Stimulated activated CD8-positive, alpha-beta memory T cell treated with anti-CD3 and anti-CD28 coated beads, Interleukin-7, amount 100 ng/mL, for 1 hour (primary cell): ENCODE results near the gene TBK1.

Experiments
- DNase-seq, 2 donors: peaks; one replicate each; pipeline ENCODE4 v3.0.0-alpha.2; 2020; ENCODE audit warnings: low read depth in 2 of 2

Gene TBK1

DNA sequence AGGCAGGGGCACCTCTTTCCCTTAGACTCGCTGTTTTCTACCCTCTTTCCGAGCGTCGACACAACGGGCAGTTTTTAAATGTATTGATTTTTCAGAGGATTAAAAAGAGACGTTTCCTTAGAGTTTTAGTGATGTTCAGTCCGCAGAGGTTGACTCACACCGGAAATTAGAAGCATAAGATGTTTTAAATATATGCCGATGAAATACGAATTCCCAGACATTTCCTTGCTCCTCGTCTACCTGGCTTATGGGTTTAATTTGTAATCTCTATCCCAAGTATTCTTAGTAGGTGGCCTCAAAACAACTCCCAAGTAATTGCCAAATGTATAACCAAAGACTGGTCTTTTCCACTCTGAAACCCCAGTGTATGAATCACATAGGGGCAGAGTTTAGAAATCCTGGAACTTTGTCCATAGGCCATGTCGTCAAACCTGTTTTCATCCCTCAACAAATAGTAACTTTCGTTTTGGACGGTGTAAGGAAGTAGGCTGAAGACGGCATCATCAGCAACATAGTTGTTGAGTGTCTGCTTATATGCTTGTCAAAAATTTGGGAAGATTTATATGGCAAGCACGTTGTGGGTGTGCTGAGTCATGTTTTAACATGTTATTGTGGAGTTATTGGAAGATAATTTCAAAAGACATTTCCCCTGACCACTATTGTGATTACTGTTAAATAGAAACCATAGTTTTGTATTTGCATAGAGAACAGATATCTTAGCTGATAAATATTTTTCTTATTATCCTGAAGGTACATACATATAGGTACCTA lies 824 bp downstream of the TBK1 start:
- DNase-seq: no peak

DNA sequence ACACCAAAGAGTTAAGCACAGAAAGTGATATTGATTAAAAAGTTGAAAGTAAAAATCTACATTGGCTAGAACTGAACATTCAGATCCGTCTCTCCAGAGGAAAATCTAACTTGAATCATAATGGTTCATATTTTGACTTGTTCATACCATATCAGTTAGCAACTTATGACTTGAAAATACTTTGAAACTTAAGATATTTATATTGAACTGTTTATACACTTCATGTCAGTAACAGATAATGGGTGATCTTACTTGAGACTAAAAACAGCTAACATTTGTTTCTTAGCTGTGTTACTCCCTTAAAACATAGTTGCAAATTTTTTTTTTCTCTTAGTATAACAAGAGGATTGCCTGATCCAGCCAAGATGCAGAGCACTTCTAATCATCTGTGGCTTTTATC lies 3.6 kb downstream of the TBK1 start:
- no peak for DNase-seq

DNA sequence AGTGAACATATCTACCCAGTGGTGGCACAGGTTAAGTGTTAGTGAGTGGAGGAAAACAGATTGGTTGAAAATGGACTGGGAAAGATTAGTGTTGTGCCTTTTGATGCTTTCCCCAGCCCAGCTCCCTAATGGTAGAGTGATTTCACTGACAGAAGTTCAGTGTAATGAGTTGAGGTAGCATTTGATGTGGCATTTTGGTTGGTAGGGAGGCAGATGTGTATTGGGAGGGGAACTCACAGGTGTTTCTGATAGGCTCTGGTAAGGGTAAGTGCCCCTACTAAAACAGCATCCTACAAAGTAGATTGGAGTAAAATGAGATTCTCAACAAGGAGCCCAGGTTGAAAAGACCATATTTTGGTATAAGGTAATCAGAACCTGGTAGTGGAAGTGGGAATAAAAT lies 4.2 kb downstream of the TBK1 start:
- DNase-seq: no peak

DNA sequence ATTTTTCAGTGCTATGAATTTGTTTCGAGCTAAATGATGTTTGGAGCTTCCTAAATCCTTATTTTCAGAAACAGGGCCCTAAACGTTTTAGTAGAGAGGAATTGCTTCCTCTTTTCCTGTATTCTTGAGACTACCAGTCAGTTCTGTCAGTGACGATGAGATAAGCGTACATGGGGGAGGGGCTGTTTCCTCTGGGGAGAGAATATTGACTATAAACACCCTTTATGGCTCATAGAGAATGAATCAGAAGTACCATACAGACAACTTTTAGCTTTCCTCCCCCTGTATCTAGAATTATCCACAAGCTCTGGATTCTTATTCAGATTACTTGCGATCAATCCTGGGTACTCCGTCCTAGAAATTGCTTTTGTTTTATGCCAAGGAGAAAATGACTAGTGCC lies 5.1 kb downstream of the TBK1 start:
- no peak for DNase-seq

DNA sequence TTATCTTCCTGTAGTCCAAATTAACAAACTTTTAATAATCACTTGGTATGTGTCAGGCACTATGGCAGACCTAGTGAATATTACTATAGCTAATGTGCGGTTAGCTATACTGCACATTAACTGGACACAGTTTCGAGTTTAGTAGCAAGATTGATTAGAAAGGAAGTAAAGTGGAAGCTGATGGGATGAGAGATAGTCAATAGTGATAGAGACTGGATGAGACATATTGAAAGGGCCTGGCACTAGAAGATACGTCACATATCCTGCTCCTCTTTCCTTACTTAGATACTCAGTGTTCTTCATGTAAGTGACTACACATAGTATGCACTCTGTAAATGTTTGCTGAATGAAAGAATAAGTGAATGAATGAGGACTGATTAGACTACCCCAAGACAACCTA lies 5.5 kb downstream of the TBK1 start:
- DNase-seq: no peak

DNA sequence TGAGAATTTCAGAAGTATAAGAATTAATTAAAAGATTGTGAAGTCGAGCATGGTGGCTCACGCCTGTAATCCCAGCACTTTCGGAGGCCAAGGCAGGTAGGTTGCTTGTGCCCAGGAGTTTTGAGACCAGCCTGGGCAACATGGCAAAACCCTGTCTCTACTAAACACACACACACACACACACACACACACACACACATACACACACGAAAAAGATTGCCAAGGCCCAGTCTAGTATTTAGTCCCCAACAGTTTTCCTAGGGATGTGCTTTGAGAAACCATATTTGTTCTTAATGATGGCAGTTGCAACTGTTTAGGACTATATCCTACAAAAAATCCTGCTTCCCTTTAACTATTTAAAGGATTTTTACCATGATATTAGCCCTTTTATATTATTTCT lies 6.0 kb downstream of the TBK1 start:
- no peak for DNase-seq

DNA sequence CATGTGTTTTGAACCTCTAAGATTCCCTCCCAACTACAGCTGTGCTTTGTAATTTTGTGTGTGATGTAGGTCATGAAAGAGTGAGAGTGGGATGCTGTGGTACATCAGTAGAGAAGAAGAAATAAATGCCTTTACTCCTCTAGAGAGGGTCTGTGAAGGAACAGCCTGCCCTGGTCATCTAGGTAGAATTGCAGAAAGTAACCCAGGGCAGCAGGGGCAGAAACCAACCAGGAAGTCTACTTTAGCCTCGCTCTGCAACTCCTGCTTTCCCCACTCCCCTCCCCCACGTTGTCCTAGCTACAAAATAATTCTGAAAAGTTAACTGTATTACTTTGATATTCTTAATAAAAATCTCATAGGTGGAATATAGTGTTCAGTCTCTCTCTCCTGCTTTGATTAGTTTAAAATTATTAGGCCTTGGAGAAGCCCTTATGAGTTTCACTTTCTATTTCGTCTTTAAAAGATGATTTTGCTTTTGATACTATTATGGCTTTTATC lies 7.5 kb downstream of the TBK1 start:
- no peak for DNase-seq

DNA sequence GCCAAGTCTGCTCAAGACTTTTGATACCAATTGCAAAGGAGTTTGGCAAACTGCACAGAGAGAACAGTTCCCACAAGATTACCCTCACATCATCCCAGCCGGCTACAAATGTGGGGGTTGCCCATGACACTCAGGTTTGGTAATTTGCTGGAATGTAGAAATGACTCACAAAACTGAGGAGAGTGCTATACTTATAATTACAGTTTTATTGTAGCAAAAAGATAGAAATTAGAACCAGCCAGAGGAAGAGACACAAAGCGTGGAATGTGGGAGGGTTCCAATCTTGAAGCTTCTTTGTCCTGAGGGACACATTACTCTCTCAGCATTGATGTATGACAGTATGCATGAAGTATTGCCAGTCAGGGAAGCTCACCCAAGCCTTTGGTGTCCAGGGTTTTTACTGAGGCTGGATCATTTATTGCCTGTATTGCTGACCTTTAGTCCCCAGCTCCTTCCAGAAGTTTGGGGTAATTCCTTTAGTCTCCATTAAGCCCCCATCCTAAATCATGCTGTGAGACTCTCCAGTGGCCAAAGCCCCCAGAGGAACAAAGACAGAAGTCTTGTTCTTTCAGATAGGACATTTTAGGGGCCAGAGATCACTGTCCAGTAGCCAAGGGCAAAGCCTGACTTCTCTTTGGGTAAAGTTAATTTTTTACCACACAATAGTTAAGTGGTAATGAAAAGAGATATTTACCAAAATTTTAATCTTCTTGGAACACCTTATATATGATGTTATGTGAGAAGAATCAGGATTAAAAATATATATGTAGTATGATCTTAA lies 9.9 kb downstream of the TBK1 start:
- DNase-seq: no peak

DNA sequence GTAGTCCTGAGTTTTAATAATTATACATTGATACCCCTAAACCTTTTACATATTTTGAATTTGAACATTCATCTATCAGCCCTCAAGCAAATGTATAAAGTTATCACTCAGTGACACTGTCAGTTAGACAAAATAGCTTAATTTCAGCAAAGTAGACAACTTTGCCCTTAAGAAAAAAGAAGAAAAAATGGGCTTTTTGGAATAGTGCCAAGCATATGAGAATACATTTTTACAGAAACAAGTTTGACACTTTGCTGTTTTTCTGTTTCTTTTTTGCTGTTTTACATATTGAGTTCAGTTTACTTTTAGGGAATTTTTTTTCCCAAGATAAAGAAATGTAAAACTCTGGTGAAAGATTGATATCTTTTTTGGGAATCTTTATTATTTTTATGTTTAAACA lies 14.3 kb downstream of the TBK1 start:
- DNase-seq: no peak

DNA sequence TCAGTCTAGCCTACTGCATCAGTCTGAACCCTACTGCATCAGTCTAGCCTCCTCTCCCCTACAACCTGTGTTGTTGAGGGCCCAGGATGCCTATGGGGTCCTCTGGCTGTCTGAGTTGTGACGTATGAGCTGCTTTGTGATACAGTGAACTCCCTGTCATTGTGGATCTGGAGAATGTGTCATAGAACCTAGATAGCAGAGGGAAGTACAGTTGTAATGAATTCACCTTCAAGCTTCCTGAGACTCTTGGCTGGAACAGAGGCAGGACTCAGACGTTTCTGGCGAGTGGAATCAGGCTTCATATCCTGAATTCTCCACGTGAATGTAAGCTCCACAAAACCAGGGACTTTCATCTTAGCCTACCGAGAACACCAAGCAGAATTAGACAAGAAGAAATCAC lies 17.0 kb downstream of the TBK1 start:
- DNase-seq: no peak

DNA sequence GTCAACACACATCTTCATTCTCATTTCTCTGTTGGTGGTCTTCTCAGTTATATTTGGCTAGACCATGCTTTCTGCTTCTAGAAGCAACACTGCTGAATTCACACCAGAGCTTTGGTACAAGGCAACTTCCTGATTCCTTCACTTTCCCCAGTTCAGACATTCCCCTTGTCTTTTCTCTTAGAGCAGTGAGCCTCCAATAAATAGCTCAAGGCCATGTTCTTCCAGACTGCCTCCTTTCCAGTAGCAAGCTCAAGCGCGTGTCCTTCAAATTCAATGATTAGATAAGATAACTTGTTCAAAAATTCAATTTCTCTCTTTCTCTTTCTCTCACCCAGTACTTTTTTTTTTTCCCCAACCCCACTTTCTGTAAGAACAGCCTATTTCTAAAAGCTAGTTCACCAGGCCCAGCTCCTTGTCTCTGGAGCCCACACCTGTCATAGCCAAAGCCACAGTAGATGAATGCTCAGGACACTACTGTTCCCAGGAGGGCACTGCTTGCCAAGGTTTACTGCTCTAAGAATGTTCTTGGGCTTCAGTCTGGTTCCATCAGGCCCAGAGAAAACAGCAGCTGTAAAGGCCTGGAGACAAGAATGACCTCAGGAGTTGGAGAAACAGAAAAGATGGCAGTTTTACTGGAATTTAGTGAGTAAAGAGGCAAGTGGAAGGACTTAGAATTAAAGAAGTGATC lies 17.7 kb downstream of the TBK1 start:
- DNase-seq: no peak

DNA sequence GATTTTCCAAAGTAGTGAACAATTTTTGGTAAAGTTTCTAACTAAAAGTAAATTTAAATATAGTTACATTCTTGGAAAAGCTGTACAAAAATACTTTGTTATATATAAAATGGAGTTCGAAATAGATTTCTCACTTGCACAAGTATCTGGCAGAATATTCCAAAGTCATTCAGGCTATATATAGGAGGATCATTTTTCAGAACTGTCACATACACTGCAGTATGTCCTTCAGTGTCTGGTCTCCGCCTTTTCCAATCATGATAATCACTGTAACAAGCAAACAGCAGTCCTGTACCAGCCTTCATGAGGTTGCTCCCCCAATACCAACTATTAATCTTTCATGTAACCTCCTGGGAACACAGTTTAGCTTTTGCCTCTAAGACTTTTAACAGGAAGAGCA lies 18.6 kb downstream of the TBK1 start:
- DNase-seq: no peak

DNA sequence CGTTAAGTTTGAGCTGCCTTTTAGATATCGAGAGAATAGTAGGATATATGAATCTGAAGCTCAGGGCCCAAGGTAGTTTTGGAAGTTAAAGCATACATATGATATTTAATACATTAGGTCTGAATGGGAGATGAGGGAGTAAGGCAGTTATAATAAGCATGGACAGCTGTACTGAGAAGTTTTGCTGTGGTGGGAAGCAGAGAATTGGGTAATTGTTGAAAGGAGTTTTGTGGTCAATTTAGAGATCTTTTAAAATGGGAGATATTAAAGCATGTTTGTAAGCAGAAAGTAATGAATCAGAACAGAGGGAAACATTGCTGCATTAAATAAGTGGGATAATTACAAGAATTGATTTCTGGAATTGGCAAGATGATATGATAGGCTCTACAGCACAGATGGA lies 21.3 kb downstream of the TBK1 start:
- no peak for DNase-seq

DNA sequence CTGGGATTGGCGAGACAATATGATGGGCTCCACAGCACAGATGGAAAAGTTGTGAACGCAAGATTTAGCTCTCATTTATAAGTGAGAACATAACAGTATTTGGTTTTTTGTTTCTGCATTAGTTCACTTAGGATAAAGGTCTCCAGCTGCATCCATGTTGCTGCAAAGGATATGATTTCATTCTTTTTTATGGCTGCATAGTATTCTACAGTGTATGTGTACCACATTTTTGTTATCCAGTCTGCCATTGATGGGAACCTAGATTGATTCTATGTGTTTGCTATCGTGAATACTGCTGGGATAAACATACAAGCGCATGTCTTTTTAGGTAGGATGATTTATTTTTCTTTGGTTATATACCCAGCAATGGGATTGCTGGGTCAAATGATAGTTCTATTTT lies 23.6 kb downstream of the TBK1 start:
- DNase-seq: no peak

DNA sequence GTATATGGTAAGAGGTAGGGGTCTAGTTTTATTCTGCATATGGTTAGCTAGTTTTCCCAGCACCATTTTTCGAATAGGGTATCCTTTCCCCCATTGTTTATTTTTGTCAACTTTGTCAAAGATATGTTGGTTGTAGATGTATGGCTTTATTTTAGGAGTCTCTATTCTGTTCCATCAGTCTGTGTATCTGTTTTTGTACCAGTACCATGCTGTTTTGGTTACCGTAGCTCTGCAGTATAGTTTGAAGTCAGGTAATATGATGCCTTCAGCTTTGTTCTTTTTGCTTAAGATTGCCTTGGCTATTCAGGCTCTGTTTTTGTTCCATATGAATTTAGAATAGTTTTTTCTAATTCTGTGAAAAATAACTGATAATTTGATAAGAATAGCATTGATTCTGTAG lies 24.9 kb downstream of the TBK1 start:
- no peak for DNase-seq

DNA sequence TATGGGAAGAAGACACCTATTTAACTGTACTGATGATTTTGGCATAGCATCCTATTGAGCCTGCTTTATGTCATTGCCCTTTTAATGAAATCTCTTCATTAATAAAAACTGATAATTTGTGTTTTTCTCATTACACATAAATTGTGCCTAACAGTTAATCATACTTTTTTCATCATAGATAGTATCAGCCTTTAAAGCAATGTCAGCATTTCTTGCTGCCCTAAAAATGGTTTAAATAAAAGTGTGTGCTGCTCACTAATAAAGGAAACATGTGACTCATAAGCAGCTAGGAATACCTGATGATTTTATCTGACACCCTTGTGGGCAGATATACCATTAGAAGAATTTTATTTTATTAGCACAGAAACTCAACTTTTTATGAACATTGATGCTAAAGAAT lies 26.7 kb downstream of the TBK1 start:
- DNase-seq: no peak

DNA sequence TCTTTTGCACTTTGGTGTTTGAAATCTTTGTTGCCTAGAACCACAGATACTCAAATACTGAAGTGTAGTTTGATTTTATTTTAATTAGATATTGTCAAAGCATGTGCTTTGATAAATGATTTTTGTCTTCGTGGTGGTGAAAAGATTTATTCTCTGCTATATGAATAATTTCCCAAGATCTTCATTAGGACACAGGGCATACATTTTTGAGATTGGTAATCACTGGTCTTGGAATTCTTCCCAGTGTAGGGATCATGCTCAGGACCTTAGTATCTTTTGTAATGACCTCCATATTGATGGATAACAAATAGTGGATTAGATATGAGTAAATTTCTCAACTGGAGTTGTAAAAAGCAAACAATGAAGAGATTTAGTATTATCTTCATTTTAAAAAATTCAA lies 28.2 kb downstream of the TBK1 start:
- no peak for DNase-seq

DNA sequence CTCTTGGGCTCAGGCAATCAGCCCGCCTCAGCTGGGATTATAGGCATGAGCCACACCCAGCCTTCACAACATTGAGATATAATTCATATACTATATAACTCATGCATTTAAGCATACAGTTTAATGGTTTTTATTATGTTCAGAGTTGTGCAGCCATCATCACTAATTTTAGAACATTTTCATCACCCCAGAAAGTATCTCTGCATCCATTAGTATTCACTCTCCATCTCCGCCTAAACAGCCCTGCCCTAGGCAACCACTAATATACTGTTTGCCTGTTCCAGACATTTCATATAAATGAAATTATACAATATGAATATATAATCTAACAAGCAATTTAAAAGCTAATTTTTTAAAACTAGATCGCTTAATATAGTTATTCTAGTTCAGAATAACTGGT lies 34.7 kb downstream of the TBK1 start:
- DNase-seq: no peak

DNA sequence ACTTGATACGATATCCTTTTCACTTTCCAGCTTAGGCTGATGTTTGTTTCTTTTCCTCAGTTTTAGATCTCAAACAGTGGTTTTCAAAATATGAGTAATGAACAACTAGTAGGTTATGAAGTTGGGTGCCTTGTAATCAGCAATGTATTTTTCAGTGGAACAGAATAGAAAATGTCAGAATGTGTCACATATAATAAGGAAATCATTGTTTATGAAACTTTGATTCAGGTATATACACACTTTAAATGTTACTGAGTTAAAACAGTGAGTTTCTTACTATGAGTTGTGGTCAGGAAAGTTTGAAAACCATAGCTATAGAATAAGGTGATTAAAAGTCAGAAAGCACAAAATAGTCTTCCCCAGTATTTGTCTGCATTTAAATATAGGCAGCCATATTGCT lies 39.8 kb downstream of the TBK1 start:
- DNase-seq: no peak

DNA sequence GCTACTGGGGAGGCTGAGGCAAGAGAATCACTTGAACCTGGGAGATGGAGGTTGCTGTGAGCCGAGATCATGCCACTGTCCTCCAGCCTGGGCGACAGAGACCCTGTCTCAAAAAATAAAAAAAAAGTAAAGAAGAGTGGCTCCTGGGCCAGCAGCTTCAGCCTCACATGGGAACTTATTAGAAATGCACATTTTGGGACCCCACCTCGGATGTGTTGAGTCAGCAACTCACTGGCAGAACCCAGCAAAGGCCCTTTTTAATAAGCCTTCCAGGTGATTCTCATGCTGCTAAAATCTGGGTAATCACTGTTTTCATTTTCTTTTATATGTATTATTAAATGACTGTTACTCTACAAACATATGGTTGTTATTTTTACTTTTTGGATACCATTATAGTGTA lies 41.6 kb downstream of the TBK1 start:
- DNase-seq: no peak

DNA sequence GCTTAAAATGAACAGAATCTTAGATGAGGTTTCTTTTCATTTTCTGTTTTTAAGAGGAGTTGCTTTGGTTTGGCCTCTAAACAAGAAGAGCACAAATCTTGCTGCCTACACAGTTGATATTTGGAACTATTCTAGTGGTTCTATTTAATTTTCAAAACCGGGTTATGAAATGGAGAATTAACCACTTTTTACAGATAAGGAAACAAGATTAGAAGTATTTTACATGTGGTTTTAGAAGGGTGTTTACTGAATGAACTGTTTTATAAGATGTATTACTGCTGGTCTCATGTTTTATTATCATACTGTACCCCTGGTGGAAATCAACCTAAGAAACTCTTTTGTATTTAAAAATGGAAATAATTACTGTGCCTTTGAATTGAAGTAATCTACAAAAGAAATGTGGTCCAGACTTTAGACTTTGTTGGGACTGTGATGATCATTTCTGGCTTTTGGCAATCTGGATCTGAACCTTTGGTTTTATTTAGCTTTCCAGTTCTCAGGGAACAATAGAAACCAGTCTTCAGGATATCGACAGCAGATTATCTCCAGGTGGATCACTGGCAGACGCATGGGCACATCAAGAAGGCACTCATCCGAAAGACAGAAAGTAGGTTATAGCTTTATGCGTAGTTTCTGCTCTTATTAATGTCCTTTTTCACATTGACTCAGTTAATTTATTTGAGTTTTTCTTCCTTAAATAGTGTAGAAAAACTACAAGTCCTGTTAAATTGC lies 43.2 kb downstream of the TBK1 start:
- no peak for DNase-seq

DNA sequence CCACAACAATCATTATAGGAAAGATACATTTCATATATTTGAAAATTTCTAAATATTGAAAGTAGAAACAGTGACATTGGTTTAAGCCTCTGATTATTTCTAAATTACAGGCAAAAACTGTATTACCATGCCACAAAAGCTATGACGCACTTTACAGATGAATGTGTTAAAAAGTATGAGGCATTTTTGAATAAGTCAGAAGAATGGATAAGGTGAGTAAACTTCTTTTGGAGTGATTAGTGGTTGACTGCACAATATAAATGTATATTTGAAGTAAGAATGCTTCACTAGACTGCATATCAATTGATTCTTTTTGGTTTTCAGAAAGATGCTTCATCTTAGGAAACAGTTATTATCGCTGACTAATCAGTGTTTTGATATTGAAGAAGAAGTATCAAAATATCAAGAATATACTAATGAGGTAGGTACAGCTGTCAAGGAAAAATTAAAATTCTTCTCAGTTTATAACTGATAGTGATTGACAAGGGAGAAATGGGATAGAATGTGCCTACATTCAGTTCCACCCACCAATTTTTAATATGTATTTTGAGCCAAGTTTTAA lies 45.0 kb downstream of the TBK1 start:
- no peak for DNase-seq
